HCT116 (cell line): Measurements from ENCODE around the gene C11orf98. TPM values are rescaled to one million over a fixed set of nuclear protein-coding genes. Genes with fewer than 3 reads are reported as not detected.

Experiments
- ATAC-seq: fragments of 200-7000 bp; cut with Tn5 transposase; 2 replicates; pipeline ENCODE4 v1.9.1; 2020; ENCODE audit warnings: mild to moderate bottlenecking, moderate library complexity
- BruUV-seq: library from RNA; stranded (reverse); fragments of 400-500 nt; replicated peaks from 2 replicates; lab custom pipeline; 2021; lab: Mats Ljungman, UMichigan
- CTCF ChIA-PET: fragments of 300-600 bp; sonication (Branson Sonifier 250); formaldehyde crosslinking; loops from one replicate; lab custom pipeline; 2021; ENCODE audit warnings: antibody characterized with exemption; lab: Charles Lee
- POLR2A ChIA-PET: fragments of 300-600, 350-600 bp; sonication (Branson Sonifier 250); formaldehyde crosslinking; loops from one replicate; lab custom pipeline; 2021; ENCODE audit warnings: antibody characterized with exemption; lab: Charles Lee
- RAD21 ChIA-PET, 2 experiments: fragments of 300-600 bp; sonication (Branson Sonifier 250); formaldehyde crosslinking; loops; one replicate each; lab custom pipeline; 2023; ENCODE audit warnings: low total read pairs in 2 of 2; ENCODE audit not compliant: uncharacterized antibody in 2 of 2, unreplicated experiment in 2 of 2, low non-redundant PET in 1 of 2; lab: Charles Lee
- DNase-seq: peaks from one replicate; pipeline ENCODE4 v3.0.0-alpha.2; 2010; ENCODE audit warnings: low read depth, low spot score
- H2AFZ ChIP-seq: fragments of 200-600 bp; shearing (Covaris generic), sonication (generic); 2 replicates; pipeline ENCODE4 v1.6.1; 2017; ENCODE audit warnings: low read depth, mixed run types, mixed read lengths, antibody characterized with exemption, low read length; ENCODE audit not compliant: poor library complexity, severe bottlenecking
- H3K27ac ChIP-seq: 2 replicates; pipeline ENCODE4 v1.5.1; 2012; ENCODE audit warnings: low read depth, low read length
- H3K27me3 ChIP-seq: fragments of 200-600 bp; sonication (generic); 2 replicates; pipeline ENCODE4 v1.6.1; 2016; ENCODE audit warnings: mixed run types, low read length, mixed read lengths; ENCODE audit not compliant: insufficient read depth
- H3K36me3 ChIP-seq, 2 experiments: fragments of 200-500 bp in 1 of 2; fragments of 200-600 bp in 1 of 2; sonication (Bioruptor generic) in 1 of 2; sonication (generic) in 1 of 2; 2 replicates each; pipeline versions ENCODE4 v1.5.1 to v1.6.1; 2014 to 2016; ENCODE audit warnings: low read length in 2 of 2, inconsistent platforms in 1 of 2, mixed read lengths in 1 of 2, mixed run types in 1 of 2; ENCODE audit not compliant: insufficient read depth in 2 of 2, control insufficient read depth in 1 of 2
- H3K4me1 ChIP-seq, 2 experiments: fragments of 200-600 bp in 1 of 2; sonication (generic) in 1 of 2; 2 replicates each; pipeline versions ENCODE4 v1.5.1 to v1.6.1; 2012 to 2017; ENCODE audit warnings: low read length in 2 of 2, inconsistent platforms in 1 of 2, mild to moderate bottlenecking in 1 of 2, mixed read lengths in 1 of 2, mixed run types in 1 of 2, moderate library complexity in 1 of 2; ENCODE audit not compliant: insufficient read depth in 2 of 2, control insufficient read depth in 1 of 2
- H3K4me2 ChIP-seq: fragments of 200-600 bp; sonication (generic); 2 replicates; pipeline ENCODE4 v1.6.1; 2017; ENCODE audit warnings: mixed run types, low read length, mixed read lengths
- H3K4me3 ChIP-seq, 2 experiments: fragments of 200-600 bp in 1 of 2; sonication (generic) in 1 of 2; replicated peaks in 1 of 2; 2 replicates each; pipeline ENCODE4 v1.5.1; 2011 to 2016; ENCODE audit warnings: low read length in 2 of 2, control low read depth in 1 of 2, low read depth in 1 of 2, mild to moderate bottlenecking in 1 of 2, mixed read lengths in 1 of 2, mixed run types in 1 of 2
- H3K79me2 ChIP-seq: fragments of 200-600 bp; sonication (generic); 2 replicates; pipeline ENCODE4 v1.6.1; 2017; ENCODE audit warnings: mild to moderate bottlenecking, mixed run types, low read length, moderate library complexity, mixed read lengths; ENCODE audit not compliant: insufficient read depth
- H3K9ac ChIP-seq: fragments of 200-600 bp; sonication (generic); 2 replicates; pipeline ENCODE4 v1.6.1; 2016; ENCODE audit warnings: low read length, mixed read lengths
- H3K9me2 ChIP-seq: fragments of 200-600 bp; sonication (generic), shearing (Covaris generic); 2 replicates; pipeline ENCODE4 v1.6.1; 2017; ENCODE audit warnings: mixed run types, mild to moderate bottlenecking, moderate library complexity; ENCODE audit not compliant: insufficient read depth
- H3K9me3 ChIP-seq, 2 experiments: fragments of 200-500 bp in 1 of 2; fragments of 200-600 bp in 1 of 2; sonication (Bioruptor generic) in 1 of 2; sonication (generic) in 1 of 2; 2 replicates each; pipeline ENCODE4 v1.6.1; 2014 to 2017; ENCODE audit warnings: low read length in 2 of 2, mixed read lengths in 2 of 2, inconsistent platforms in 1 of 2, low read depth in 1 of 2, mild to moderate bottlenecking in 1 of 2, mixed run types in 1 of 2, moderate library complexity in 1 of 2; ENCODE audit not compliant: control insufficient read depth in 1 of 2, insufficient read depth in 1 of 2
- H4K20me1 ChIP-seq: fragments of 200-600 bp; sonication (generic), shearing (Covaris generic); 2 replicates; pipeline ENCODE4 v1.6.1; 2017; ENCODE audit warnings: mixed run types, mild to moderate bottlenecking, moderate library complexity; ENCODE audit not compliant: insufficient read depth
- CBX3 ChIP-seq: IDR thresholded peaks from 2 replicates; pipeline ENCODE4 v1.6.1; 2012; ENCODE audit warnings: low read depth
- CEBPB ChIP-seq: IDR thresholded peaks from 2 replicates; pipeline ENCODE4 v1.6.1; 2012; ENCODE audit warnings: low read depth
- EGR1 ChIP-seq: IDR thresholded peaks from 2 replicates; pipeline ENCODE4 v1.6.1; 2012; ENCODE audit warnings: low read depth
- ELF1 ChIP-seq: IDR thresholded peaks from 2 replicates; pipeline ENCODE4 v1.6.1; 2012; ENCODE audit warnings: low read depth, borderline replicate concordance
- EZH2 ChIP-seq: fragments of 200-600 bp; sonication (generic); IDR thresholded peaks from 2 replicates; pipeline ENCODE4 v1.6.1; 2017; ENCODE audit warnings: antibody characterized with exemption, mixed run types
- EZH2phosphoT487 ChIP-seq: fragments of 200-600 bp; IDR thresholded peaks from 2 replicates; pipeline ENCODE4 v1.6.1; 2018; ENCODE audit warnings: antibody characterized with exemption, borderline replicate concordance
- FOSL1 ChIP-seq: IDR thresholded peaks from 2 replicates; pipeline ENCODE4 v1.6.1; 2012; ENCODE audit warnings: low read depth
- JUND ChIP-seq: IDR thresholded peaks from 2 replicates; pipeline ENCODE4 v1.6.1; 2012
- POLR2A ChIP-seq: IDR thresholded peaks from 2 replicates; pipeline ENCODE4 v1.7.0; 2011; ENCODE audit warnings: borderline replicate concordance; ENCODE audit not compliant: insufficient read depth, insufficient read length; ENCODE audit errors: extremely low read depth
- RAD21 ChIP-seq: IDR thresholded peaks from 2 replicates; pipeline ENCODE4 v1.6.1; 2012; ENCODE audit warnings: low read depth, mild to moderate bottlenecking
- SP1 ChIP-seq: IDR thresholded peaks from 2 replicates; pipeline ENCODE4 v1.6.1; 2012; ENCODE audit warnings: low read depth
- SRF ChIP-seq: IDR thresholded peaks from 2 replicates; pipeline ENCODE4 v1.6.1; 2012; ENCODE audit warnings: low read depth
- TCF7L2 ChIP-seq: IDR thresholded peaks from 2 replicates; pipeline ENCODE4 v1.7.0; 2011; ENCODE audit warnings: borderline replicate concordance, inconsistent platforms; ENCODE audit not compliant: insufficient read depth, insufficient read length; ENCODE audit errors: extremely low read depth
- ZNF274 ChIP-seq: fragments of 200-500 bp; sonication (Bioruptor generic); IDR thresholded peaks from 2 replicates; pipeline ENCODE4 v1.6.1; 2014; ENCODE audit warnings: mild to moderate bottlenecking, low read depth, low read length, inconsistent platforms
- intact Hi-C: fragments of 100-400 bp; cut with micrococcal nuclease; formaldehyde crosslinking; loops from 2 replicates; pipeline ENCODE4 v1.10.0; 2022
- total RNA-seq: library from RNA; stranded (reverse); gene quantifications from one replicate; pipeline ENCODE4 v1.2.1, GENCODE V29; 2021; ENCODE audit not compliant: unreplicated experiment
- TF ChIP-seq, protein P1 (sequence below): IDR thresholded peaks from 2 replicates; pipeline ENCODE4 v1.6.1; 2012
- TF ChIP-seq, protein P2 (sequence below): IDR thresholded peaks from 2 replicates; pipeline ENCODE4 v1.6.1; 2012; ENCODE audit warnings: low read depth
- TF ChIP-seq, protein P3 (sequence below): IDR thresholded peaks from 2 replicates; pipeline ENCODE4 v1.6.1; 2011; ENCODE audit warnings: mild to moderate bottlenecking, low read length, moderate library complexity; ENCODE audit not compliant: insufficient replicate concordance; ENCODE audit errors: extremely low read depth

The C11orf98 gene
- total RNA-seq, 1 experiment from 2014 or later, result 121 TPM

DNA sequence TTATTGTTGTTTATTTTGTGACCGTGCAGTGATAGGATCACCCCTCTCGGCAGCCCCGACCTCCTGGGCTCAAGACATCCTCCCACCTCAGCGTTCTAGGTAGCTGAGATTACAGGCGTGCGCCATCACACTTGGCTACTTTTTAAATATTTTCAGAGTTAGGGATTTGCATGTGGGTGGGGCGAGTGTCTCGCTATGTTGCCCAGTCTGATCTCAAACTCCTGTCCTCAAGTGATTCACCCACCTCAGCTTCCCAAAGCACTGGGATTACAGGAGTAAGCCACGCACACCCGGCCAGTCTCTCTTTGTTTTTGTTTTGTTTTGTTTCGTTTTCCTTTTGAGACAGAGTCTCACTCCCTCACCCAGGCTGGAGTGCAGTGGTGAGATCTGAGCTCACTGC, 10.7 kb downstream of the C11orf98 start:
- TF ChIP-seq EZH2phosphoT487 (no peak), CBX3 (no peak), TCF7L2 (no peak), CEBPB (no peak), ELF1 (no peak), POLR2A (no peak), FOSL1 (no peak), EGR1 (no peak), RAD21 (no peak), ZNF274 (no peak), EZH2 (no peak), SP1 (no peak), JUND (no peak), SRF (no peak)
- TF ChIP-seq, protein P1, sequence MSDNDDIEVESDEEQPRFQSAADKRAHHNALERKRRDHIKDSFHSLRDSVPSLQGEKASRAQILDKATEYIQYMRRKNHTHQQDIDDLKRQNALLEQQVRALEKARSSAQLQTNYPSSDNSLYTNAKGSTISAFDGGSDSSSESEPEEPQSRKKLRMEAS, result no peak
- TF ChIP-seq, protein P2, sequence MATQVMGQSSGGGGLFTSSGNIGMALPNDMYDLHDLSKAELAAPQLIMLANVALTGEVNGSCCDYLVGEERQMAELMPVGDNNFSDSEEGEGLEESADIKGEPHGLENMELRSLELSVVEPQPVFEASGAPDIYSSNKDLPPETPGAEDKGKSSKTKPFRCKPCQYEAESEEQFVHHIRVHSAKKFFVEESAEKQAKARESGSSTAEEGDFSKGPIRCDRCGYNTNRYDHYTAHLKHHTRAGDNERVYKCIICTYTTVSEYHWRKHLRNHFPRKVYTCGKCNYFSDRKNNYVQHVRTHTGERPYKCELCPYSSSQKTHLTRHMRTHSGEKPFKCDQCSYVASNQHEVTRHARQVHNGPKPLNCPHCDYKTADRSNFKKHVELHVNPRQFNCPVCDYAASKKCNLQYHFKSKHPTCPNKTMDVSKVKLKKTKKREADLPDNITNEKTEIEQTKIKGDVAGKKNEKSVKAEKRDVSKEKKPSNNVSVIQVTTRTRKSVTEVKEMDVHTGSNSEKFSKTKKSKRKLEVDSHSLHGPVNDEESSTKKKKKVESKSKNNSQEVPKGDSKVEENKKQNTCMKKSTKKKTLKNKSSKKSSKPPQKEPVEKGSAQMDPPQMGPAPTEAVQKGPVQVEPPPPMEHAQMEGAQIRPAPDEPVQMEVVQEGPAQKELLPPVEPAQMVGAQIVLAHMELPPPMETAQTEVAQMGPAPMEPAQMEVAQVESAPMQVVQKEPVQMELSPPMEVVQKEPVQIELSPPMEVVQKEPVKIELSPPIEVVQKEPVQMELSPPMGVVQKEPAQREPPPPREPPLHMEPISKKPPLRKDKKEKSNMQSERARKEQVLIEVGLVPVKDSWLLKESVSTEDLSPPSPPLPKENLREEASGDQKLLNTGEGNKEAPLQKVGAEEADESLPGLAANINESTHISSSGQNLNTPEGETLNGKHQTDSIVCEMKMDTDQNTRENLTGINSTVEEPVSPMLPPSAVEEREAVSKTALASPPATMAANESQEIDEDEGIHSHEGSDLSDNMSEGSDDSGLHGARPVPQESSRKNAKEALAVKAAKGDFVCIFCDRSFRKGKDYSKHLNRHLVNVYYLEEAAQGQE, result no peak
- TF ChIP-seq, protein P3, sequence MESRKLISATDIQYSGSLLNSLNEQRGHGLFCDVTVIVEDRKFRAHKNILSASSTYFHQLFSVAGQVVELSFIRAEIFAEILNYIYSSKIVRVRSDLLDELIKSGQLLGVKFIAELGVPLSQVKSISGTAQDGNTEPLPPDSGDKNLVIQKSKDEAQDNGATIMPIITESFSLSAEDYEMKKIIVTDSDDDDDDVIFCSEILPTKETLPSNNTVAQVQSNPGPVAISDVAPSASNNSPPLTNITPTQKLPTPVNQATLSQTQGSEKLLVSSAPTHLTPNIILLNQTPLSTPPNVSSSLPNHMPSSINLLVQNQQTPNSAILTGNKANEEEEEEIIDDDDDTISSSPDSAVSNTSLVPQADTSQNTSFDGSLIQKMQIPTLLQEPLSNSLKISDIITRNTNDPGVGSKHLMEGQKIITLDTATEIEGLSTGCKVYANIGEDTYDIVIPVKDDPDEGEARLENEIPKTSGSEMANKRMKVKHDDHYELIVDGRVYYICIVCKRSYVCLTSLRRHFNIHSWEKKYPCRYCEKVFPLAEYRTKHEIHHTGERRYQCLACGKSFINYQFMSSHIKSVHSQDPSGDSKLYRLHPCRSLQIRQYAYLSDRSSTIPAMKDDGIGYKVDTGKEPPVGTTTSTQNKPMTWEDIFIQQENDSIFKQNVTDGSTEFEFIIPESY, result no peak
- ChIA-PET CTCF (interaction anchor here (1.2 kb wide), 1 partner anchor 11 kb away, joined by 5 read pairs; the partner anchor contains the start of genes C11orf98 and CSKMT), RAD21 (no interaction called here), POLR2A (interaction anchor here (1.4 to 14.1 kb wide), 3 partner anchors 8 to 17 kb away, joined by 3 to 195 read pairs (median 3); partner anchors contain the start of genes C11orf98, CSKMT, GANAB and UQCC3)
- H3K9ac ChIP-seq, result 0 out of 2 replicates have a peak overlapping the region, but pooled peaks have one; percentile 5
- ATAC-seq, result no peak
- H4K20me1 ChIP-seq, result no peaks in the 10 kb centered on the region
- H2AFZ ChIP-seq, result no peak overlapping the region
- peaks cover 2 to 5% of the 10 kb centered on the region in 2 experiments; a peak in 3 of 4 replicates for H3K36me3 ChIP-seq
- H3K4me3 ChIP-seq, result no peak overlapping the region; a peak in 1 of 4 replicates
- DNase-seq, result no peak
- no TSS peak for BruUV-seq
- peak overlapping the region; percentile 84 for H3K27ac ChIP-seq
- H3K27me3 ChIP-seq, result no peaks in the 10 kb centered on the region
- H3K9me2 ChIP-seq, result no peaks in the 10 kb centered on the region
- H3K79me2 ChIP-seq, result peaks cover 33% of the 10 kb centered on the region
- intact Hi-C loops, result loop anchor here (5.0 kb wide), 1 partner anchor 62 kb away; the partner anchor contains the start of gene TUT1
- no peaks in the 10 kb centered on the region for H3K9me3 ChIP-seq
- H3K4me1 ChIP-seq, result peaks cover 7 to 24% of the 10 kb centered on the region in 2 experiments
- H3K4me2 ChIP-seq, result peak overlapping the region; percentile 80
